Kidney (tissue), 14 donors: ENCODE data around the gene SHISAL1. TPM values are rescaled to one million over a fixed set of nuclear protein-coding genes. Genes with fewer than 3 reads are reported as not detected.

Source experiments
- DNase-seq, 5 donors: peaks; one replicate each; pipeline ENCODE4 v3.0.0-alpha.2; 2013 to 2020
- FAIRE-seq: peaks from 2 replicates; lab custom pipeline; 2012; peaks lifted over from hg19 to GRCh38; lab: Jason Lieb, UNC
- H3K27ac ChIP-seq, 2 donors: one replicate each; pipeline ENCODE4 v1.7.0; 2013; ENCODE audit warnings: low read depth in 2 of 2, low read length in 2 of 2, inconsistent platforms in 1 of 2
- H3K27me3 ChIP-seq: one replicate; pipeline ENCODE4 v1.7.1; 2013; ENCODE audit warnings: low read length, inconsistent platforms; ENCODE audit not compliant: control insufficient read depth, insufficient read depth
- H3K36me3 ChIP-seq, 3 donors: one replicate each; pipeline versions ENCODE4 v1.7.0 to v1.7.1; 2013; ENCODE audit warnings: low read length in 3 of 3, control low read depth in 1 of 3, inconsistent platforms in 1 of 3; ENCODE audit not compliant: insufficient read depth in 3 of 3, control insufficient read depth in 2 of 3
- H3K4me1 ChIP-seq, 3 donors: one replicate each; pipeline versions ENCODE4 v1.7.0 to v1.7.1; 2013; ENCODE audit warnings: low read length in 3 of 3, inconsistent platforms in 1 of 3, low read depth in 1 of 3; ENCODE audit not compliant: control insufficient read depth in 2 of 3, insufficient read depth in 2 of 3
- H3K4me3 ChIP-seq, 3 donors: one replicate each; pipeline versions ENCODE4 v1.7.0 to v1.8.1; 2013; ENCODE audit warnings: low read length in 3 of 3, control low read depth in 1 of 3, inconsistent platforms in 1 of 3
- H3K9ac ChIP-seq, 3 donors: one replicate each; pipeline versions ENCODE4 v1.7.0 to v1.7.1; 2013; ENCODE audit warnings: low read length in 3 of 3, control low read depth in 1 of 3, inconsistent platforms in 1 of 3
- H3K9me3 ChIP-seq, 3 donors: one replicate each; pipeline versions ENCODE4 v1.7.0 to v1.7.1; 2013; ENCODE audit warnings: low read length in 3 of 3, control low read depth in 1 of 3, inconsistent platforms in 1 of 3; ENCODE audit not compliant: control insufficient read depth in 2 of 3, insufficient read depth in 1 of 3
- CTCF ChIP-seq: IDR thresholded peaks from 3 replicates; pipeline ENCODE4 v1.5.1; 2012; ENCODE audit warnings: mild to moderate bottlenecking, moderate library complexity, borderline replicate concordance; ENCODE audit not compliant: insufficient read depth; ENCODE audit errors: extremely low read depth
- intact Hi-C: fragments of 100-400 bp; cut with DNase I; formaldehyde crosslinking; loops from one replicate; pipeline ENCODE4 v1.11.1; 2022
- polyA plus RNA-seq: library from polyadenylated mRNA; stranded (reverse); fragments of 350-450 nt; fragmentation: Illumina TruSeq; extraction: RNeasy Lipid Tissue Mini Kit (QIAGEN cat#74804); gene quantifications from one replicate; pipeline ENCODE4 v1.2.3, GENCODE V29; 2014; ENCODE audit warnings: low read depth, low replicate concordance; ENCODE audit not compliant: insufficient read depth
- total RNA-seq: library from RNA; stranded (reverse); fragmentation: NEBNext Ultra II Directional; extraction: Animal tissue kit (Norgen Biotek cat#: 25700); gene quantifications from one replicate; pipeline ENCODE4 v1.2.1, GENCODE V29; 2021
- donor health status: control.
- donor health status: control.
- donor health status: control.
- donor health status: control.
- donor health status: control.
- donor health status: DM: yes; HTN: yes; CAD: no.
- donor health status: Normal renal cell carcinoma (clear cell type).

Gene SHISAL1
- total and polyA plus RNA-seq, 2 donors from 2014 or later = 0.04 to 1.1 TPM

- Histone ChIP-seq H3K4me1 (no peaks in the 10 kb centered on the region), H3K4me3 (no peak overlapping the region), H3K36me3 (no peaks in the 10 kb centered on the region), H3K27me3 (no peaks in the 10 kb centered on the region), H3K9me3 (peaks cover 0 to 11% (median 4%) of the 10 kb centered on the region in 3 donors), H3K27ac (no peak overlapping the region), H3K9ac (no peak overlapping the region)
- intact Hi-C loops = no loop called here
- DNase-seq = no peak
- no peak for TF ChIP-seq CTCF
- FAIRE-seq = no peak
Observed at GRCh38 chr22:44215287-44215686, 97.5 kb downstream of the SHISAL1 start.

- no peak for DNase-seq
- Histone ChIP-seq H3K9ac (no peak overlapping the region), H3K4me1 (no peaks in the 10 kb centered on the region), H3K27ac (no peak overlapping the region), H3K9me3 (peaks cover 0 to 13% (median 4%) of the 10 kb centered on the region in 3 donors), H3K36me3 (no peaks in the 10 kb centered on the region), H3K27me3 (no peaks in the 10 kb centered on the region), H3K4me3 (no peak overlapping the region)
- no peak for TF ChIP-seq CTCF
- FAIRE-seq = no peak
- intact Hi-C loops = no loop called here
Observed at GRCh38 chr22:44214764-44215163, 98.0 kb downstream of the SHISAL1 start.

GRCh38 chr22:44214187-44214586 lies 98.6 kb downstream of the SHISAL1 start:
- H3K4me1 ChIP-seq = no peaks in the 10 kb centered on the region
- no peak for DNase-seq
- FAIRE-seq = no peak
- no peak overlapping the region for H3K4me3 ChIP-seq
- H3K36me3 ChIP-seq = no peaks in the 10 kb centered on the region
- intact Hi-C loops = no loop called here
- H3K9ac ChIP-seq = no peak overlapping the region
- peaks cover 1 to 14% (median 4%) of the 10 kb centered on the region in 3 donors for H3K9me3 ChIP-seq
- TF ChIP-seq CTCF = no peak
- H3K27ac ChIP-seq = no peak overlapping the region
- no peaks in the 10 kb centered on the region for H3K27me3 ChIP-seq

GRCh38 chr22:44213489-44214043 lies 99.2 kb downstream of the SHISAL1 start:
- no peaks in the 10 kb centered on the region for H3K4me1 ChIP-seq
- H3K4me3 ChIP-seq = peak overlapping the region in 1 of 3 donors; percentile 23
- H3K27me3 ChIP-seq = no peaks in the 10 kb centered on the region
- H3K36me3 ChIP-seq = no peaks in the 10 kb centered on the region
- H3K9ac ChIP-seq = no peak overlapping the region
- FAIRE-seq (no peak), DNase-seq (no peak)
- peaks cover 2 to 14% (median 4%) of the 10 kb centered on the region in 3 donors for H3K9me3 ChIP-seq
- no peak for TF ChIP-seq CTCF
- intact Hi-C loops = no loop called here
- H3K27ac ChIP-seq = no peak overlapping the region
